ENCODE results near the gene AFF4.
"Not testable (repeated sequence)": the region's sequence is repeated elsewhere in the genome, so short reads cannot be mapped to it uniquely, and the experiment has no call there.

Gene AFF4

DNA sequence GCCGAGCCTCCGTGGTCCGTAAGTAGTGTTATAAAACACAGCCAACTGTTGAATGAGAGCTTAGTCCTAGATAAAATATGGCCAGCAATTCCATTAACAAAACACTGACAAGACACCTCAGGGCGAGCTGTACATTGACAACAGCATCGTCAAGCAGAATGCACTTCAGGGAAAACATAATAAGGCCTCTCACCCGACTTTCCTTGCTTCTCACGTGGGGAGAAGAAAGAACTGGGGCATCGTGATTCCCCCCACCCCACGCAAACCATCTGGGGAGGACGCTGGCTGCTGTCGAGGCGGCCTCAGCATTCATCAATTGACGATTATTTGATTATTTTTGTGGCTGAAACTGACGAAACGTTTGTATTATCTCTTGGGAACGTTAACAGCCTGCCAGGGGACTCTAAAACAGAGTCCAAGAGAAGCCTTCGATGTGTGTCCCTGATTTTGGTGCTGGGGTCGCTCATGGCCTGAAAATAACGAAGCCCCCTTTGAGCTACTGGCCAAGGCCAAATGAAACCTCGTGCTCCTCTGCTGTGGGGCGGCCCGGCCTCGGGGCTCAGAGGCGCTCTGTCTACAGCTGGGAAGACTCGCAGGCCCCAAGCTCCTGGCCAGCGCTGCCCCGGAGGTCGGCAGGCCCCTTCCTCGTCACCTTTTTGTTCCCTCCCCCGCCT is 97.6 kb downstream of the AFF4 start:
- DNase-seq (ENCODE audit: insufficient read length, low spot score) = no peak
- FAIRE-seq = no peak

DNA sequence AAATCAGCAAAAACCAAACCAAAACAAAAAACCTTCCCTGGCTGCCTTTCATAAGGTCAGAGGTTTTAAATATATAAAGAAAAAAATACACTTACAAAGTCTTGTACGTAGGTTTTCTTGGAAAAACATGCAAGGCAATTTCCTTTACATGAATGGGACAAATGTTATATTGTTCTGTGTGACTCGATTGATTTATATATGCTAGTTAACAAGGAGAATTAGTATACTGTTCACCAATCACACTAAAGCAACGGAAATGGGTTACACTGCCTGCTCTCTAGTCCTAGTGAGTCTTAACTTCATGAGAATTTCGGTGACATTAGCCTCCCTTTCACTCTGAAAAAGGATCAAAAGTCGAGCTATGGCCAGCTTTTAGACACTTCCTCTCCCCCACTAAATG is 102.7 kb downstream of the AFF4 start:
- no peak for DNase-seq (ENCODE audit: insufficient read length, low spot score)
- no peak for FAIRE-seq

DNA sequence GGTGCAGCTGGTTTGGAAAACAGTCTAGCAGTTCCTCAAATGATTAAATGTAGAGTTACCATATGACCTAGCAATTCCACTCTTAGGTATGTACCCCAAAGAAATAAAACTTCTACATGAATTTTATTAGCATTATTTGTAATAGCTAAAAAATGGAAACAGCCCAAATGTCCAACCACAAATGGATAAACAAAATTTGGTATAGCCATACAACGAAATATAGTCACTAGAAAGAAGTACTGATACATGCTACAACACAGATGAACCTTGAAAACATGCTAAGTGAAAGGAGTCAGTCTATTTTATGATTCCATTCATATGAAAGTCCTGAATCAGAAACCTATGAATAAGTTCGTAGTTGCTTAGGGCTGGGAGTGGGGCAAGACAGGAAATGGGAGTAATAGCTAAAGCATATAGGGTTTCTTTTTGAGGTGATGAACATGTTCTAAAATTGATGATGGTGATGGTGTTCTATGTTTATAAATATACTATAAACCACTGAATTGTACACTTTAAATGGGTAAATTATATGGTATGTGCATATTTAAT is 103.5 kb downstream of the AFF4 start:
- FAIRE-seq = no peak

DNA sequence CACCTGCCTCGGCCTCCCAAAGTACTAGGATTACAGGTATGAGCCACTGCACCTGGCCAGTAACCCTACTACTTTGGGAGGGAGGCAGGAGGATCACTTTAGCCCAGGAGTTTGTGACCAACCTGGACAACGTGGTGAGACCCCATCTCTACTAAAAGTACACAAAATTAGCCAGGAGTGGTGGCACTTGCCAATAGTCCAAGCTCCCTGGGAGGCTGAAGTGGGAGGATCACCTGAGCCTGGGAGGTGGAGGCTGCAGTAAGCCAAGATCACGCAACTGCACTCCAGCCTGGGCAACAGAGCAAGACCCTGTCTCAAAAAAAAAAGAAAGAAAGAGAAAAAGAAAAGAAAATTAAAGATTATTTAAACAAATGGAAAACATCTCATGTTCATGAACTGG is 107.4 kb downstream of the AFF4 start:
- DNase-seq (ENCODE audit: insufficient read length, low spot score) (no peak), FAIRE-seq (no peak)

More for the DNA sequence above, 103.5 kb downstream of the AFF4 start:
- DNase-seq (ENCODE audit: insufficient read length, low spot score) = no peak

DNA sequence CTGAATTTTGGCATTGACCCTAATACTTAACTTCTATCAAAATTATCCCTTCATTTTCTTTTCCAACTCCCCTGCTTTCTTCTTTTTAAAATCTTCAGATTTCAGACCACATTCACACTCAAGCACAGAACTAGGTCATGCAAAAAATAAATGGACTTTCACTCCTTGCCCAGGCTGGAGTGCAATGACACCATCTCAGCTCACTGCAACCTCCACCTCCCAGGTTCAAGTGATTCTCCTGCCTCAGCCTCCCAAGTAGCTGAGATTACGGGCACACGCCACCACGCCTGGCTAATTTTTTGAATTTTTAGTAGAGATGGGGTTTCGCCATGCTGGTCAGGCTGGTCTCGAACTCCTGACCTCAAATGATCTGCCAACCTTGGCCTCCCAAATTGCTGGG is 108.4 kb downstream of the AFF4 start:
- not testable (repeated sequence) for DNase-seq (ENCODE audit: insufficient read length, low spot score); FAIRE-seq

DNA sequence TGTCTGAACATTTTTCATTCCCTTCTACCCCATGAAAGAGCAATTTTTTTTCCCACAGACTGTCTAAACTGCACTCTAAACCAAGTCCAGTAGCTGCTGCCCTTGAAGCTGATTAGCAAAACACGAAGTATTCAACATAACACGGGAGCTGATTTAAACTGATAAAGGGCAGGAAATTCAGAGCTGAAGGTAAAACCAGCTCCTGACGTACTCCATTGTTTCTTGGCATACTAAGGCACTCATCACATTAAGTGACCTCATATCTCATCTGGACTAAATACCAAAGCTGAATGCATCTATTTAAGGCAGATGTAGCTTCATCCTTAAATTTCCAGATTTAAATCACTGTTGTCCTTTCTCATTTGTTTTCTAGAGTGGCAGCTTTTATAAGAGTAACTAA is 109.1 kb downstream of the AFF4 start:
- DNase-seq (ENCODE audit: insufficient read length, low spot score) = no peak
- no peak for FAIRE-seq

DNA sequence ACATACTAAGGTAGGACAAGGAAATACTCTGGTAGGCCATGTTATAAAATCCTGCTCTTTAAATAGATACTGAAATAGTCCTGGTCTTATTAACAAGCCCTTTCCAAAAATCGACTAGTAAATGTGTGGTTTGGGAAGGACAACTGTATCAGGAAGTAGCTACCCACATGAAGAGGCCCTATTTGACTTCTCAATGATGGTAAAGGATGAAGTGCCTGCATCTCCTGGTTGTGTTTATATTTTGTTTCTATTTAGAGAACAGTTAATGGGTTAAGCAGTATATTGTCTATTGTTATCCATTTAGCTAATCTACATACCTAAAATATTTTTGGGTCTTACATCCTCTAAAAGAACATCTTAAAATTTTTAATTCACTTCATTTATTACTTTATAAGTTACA is 109.6 kb downstream of the AFF4 start:
- no peak for DNase-seq (ENCODE audit: insufficient read length, low spot score)
- no peak for FAIRE-seq

DNA sequence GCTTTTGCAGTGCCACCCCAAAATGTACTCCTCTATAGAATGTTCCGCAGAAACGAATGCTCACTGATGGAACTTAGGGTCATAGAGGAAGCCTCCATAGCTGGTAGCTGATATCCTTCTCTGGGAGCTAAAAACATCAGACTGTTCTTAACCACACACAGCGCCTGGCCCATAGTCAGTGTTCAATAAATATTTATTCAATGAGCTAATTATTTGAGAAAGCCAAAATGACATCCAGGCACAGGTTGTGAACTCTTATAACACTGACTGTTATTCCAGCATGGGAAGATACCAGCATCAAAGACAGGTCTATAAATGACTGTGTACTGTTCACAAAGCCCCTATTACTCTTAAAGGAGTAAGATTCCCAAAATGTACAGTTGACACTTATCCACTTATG is 110.1 kb downstream of the AFF4 start:
- FAIRE-seq = no peak

DNA sequence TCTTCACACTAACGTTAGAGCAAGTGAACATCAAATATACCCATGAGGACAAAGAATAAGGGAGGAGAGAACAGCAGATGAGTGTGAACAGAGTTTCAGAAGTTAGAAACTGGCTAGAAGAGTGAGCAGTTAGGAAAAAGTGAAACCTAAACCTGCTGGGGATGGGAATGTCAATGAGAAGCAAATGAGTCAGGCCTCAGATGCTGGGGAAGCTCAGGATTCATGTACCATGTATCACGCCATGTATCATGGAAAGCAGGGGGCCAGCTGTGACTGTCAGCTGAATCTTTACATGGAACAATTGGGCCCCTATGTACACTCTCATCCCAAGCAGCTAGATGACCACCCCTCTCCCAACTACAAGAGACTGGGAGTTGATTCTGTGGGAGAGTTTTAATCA is 113.4 kb downstream of the AFF4 start:
- FAIRE-seq (no peak), DNase-seq (ENCODE audit: insufficient read length, low spot score) (no peak)

More for the DNA sequence above, 110.1 kb downstream of the AFF4 start:
- no peak for DNase-seq (ENCODE audit: insufficient read length, low spot score)

DNA sequence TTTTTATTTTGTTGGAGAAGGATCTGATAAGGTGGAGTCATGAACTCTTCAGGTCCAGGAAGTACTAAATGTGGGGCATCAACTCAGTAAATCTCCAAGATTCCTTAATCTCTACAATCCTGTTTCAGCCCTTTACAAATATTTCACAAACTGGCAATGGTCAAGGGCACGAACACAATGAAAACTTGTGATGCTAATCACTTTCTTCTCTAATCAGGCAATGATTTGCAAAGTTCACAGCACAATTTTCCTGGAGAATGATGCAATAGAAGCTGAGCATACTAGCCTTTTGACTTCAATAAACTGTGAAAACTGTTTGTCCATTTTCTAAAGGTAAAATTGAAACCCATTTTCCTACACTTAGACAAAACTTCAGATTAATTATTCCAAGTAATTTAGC is 114.1 kb downstream of the AFF4 start:
- DNase-seq (ENCODE audit: insufficient read length, low spot score) = no peak
- no peak for FAIRE-seq

DNA sequence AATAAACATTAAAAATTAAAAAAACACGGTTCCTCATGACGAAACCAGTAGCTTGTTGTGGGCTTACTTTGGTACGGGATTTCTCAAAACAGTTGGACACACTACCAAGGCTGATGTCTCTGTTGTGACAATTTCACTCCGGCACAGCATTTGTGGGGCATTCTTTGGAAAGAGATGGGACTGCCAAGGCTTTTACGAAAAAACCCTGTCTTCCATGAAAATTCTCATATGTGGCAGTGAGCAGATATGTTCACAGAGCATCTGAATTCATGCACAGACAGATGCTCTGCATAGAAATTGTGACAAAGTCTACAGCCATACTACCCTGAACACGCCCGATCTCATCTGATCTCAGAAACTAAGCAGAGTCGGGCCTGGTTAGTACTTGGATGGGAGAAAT is 115.2 kb downstream of the AFF4 start:
- DNase-seq (ENCODE audit: insufficient read length, low spot score) = no peak
- no peak for FAIRE-seq

DNA sequence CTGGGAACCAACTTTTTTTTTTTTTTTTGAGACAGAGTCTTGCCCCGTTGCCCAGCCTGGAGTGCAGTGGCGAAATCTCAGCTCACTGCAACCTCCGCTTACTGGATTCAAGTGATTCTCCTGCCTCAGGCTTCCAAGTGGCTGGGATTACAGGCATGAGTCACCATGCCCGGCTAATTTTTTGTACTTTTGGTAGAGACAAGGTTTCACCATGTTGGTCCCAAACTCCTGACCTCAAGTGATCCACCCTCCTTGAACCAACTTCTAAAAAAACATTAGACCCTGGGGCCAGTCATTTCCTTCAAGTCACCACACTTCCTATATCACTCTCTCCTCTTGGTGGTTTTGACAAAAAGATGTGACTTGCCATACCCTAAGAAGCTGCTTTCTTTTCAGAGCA is 122.1 kb downstream of the AFF4 start:
- FAIRE-seq (no peak), DNase-seq (ENCODE audit: insufficient read length, low spot score) (no peak)

DNA sequence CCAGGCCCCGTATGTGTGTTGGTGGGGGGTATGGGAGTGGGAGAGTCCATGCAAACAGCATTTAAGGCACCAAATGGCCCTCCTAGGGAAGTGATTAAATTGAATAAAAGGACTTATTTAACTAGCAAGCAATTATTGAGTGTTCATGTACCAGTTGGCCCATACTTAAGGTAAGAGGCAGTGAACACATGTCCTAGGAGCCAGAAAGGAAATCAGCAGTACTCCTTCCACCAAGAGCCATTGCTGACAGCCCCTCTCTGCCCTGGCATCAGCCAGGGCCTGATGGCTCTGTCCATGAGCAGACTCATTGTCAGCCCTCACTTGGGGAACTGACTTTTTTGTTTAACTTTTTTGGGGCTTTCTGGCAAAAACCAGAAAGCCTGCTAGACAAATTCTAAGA is 122.5 kb downstream of the AFF4 start:
- FAIRE-seq (no peak), DNase-seq (ENCODE audit: insufficient read length, low spot score) (no peak)

DNA sequence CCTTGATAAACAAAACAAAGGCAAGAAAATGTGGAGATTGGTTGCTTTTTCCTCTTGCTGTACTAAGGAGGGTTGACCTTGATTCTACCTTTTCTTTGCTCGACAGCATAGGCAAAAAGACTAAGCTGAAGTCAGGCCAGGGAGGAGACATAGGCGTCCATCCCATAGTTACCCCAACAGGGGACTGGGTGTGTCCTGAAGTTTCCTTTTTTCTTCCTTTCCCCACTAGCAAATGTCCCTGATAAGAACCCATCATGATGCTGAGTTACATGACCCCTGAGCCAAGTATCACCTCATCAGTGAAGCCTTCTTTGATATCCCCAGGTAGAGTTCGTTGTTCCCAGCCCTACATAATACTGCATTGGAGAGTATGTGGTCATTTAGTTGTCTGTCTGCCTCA is 123.1 kb downstream of the AFF4 start:
- FAIRE-seq (no peak), DNase-seq (ENCODE audit: insufficient read length, low spot score) (no peak)

DNA sequence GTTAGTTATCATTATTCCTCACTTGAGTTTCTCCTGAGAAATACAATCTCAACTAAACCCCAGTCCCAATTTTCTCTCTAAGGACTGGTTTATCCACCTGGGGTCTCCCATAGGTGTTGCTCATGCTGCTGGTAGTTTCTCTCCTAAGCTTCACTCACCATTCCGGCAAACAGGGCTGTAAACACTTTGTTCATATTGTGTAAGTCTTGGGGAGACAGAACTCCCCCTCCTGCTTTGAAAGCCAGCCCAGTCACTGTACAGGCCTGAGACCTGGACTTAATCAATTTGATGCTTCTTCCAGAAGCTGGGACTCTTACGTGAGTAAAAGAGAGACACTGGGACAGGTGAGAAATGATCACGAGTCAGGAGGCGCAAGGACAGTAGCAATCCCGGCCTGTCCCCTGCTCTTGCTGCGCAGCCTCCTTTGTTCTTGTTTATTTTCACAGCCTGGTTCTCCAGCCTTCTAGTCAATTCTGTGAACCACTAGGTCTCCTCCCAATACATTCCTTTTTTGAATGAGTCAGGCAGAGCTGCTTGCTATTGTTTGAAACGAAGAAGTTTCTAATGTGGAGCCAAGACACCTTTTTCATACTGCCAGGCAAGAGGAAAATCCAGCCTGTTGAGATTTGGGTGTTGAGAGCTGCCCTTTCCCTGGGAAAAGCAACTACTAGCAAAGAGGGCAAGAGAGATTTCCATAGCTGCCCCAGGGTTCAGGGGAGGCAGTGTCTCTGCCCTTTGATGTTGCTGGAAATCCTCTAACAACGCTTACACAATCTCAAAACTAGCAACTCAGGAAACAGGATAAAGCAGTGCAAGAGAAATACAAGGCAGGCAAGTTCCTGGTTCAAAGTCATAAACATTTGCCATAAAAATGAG is 123.8 kb downstream of the AFF4 start:
- DNase-seq (ENCODE audit: insufficient read length, low spot score) (no peak), FAIRE-seq (no peak)

DNA sequence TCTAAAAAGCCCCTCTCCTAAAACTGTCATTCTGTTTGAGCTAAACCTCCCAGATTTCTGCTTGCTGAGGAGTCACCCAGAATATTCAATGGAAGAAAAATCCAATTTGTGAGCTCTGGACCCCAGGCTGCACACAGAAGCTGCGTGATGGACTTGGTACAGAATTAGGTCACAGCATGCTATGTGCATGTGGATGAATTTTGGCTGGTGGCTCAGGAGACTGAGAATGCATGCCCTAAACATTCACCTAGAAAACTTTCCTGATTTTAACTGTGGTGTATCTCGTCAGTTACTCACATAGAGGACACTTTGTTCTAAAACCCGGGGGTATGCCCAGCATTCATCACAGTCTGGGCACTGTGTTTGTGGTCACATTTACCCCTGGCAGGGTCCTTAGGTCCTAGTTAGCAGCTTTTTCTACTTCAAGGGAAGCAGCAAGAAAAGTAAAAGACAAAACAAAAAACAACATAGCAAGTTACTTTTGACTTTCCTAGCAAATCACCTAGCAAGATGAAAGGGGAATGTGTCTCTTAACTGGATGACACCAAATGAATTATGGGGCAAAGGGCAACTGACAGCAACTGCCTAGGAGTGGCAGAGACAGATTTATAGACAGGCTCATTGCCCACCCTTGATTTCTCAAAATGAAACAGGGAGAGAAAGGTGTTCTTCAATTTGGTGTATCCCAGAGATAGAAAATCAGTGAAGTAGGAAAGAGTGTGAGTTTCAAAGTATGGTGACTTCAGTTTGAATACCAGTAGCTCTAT is 124.7 kb downstream of the AFF4 start:
- FAIRE-seq (no peak), DNase-seq (ENCODE audit: insufficient read length, low spot score) (no peak)

DNA sequence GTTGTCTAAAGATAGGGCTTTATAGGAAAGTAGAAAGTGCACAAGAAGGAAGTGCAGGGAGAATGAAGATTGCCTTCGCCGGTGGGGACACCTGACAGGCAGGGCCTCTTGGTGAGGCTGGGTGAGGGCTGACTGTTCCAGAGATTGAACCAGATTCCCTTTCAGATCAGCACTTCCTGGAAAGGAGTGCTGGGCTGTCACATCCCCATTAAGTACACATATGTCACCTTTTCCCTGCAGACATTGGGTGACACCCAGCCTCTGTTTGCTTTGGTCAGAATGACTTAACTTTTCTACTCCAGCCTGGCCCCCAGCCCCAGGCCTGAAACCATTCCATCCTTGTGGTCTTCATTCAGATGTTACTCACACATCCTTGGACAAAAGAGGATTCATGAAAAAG is 125.6 kb downstream of the AFF4 start:
- FAIRE-seq (no peak), DNase-seq (ENCODE audit: insufficient read length, low spot score) (no peak)

DNA sequence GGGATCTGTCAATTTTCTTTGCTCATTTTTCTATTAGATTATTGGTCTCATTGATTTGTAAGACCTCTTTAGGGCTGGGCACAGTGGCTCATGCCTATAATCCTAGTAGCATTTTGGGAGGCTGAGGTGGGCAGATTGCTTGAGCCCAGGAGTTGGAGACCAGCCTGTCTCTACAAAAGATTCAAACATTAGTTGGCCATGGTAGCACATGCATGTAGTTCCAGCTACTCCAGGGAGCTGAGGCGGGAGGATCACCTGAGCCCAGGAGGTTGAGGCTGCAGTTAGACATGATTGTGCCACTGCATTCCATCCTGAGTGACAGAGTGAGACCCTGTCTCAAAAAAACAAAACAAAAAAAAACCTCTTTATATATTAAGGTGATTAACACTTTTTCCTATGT is 126.6 kb downstream of the AFF4 start:
- no peak for FAIRE-seq
- DNase-seq (ENCODE audit: insufficient read length, low spot score) = no peak

DNA sequence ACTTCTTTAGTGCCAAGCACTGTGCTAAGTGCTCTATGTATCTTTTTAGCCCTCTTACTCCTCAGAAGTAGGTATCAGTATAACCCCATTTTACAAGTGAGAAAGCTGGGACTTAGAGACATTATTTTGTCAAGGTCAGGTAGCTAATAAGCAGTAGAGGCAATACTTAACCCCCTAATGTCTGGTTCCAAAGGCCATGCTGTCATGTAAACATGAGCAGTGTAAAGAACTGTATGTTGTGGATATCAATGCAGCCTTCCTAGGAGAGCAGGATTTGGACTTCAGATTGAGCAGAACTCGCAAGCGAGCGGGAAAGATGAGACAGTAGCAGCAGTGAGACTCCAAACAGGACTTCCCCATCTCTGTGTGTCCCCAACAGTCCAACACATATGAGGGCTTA is 129.4 kb downstream of the AFF4 start:
- FAIRE-seq = no peak
- no peak for DNase-seq (ENCODE audit: insufficient read length, low spot score)

DNA sequence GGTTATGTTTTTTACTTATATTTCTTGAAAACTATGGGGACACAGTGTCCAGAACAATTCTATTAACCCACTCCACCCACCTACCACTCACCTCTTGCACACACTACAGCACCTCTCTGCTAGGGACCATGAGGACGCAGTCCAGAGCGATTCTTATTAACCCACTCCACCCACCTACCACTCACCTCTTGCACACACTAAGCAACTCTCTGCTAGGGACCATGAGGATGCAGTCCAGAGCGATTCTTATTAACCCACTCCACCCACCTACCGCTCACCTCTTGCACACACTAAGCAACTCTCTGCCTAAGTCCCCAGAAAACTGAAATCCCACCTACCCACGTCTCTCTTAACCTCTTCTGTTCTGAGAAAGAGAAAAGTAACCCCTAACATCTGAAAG is 130.8 kb downstream of the AFF4 start:
- FAIRE-seq = no peak
- no peak for DNase-seq (ENCODE audit: insufficient read length, low spot score)

Measured in HTR-8/SVneo (cell line).